Spleen (tissue), 11 donors: ENCODE results near the gene ZNF469. TPM values are rescaled to one million over a fixed set of nuclear protein-coding genes. Genes with fewer than 3 reads are reported as not detected.

Experiments
- DNase-seq: peaks from one replicate; pipeline ENCODE4 v3.0.0-alpha.2; 2020
- H3K27ac ChIP-seq, 8 donors: fragments of 200-600 bp; sonication (generic) in 7 of 8; 1 replicate in 4 of 8; 2 replicates in 4 of 8; pipeline versions ENCODE4 v1.5.0 to v1.8.0; 2016 to 2021; ENCODE audit warnings: inconsistent platforms in 4 of 8, mild to moderate bottlenecking in 4 of 8, moderate library complexity in 1 of 8
- H3K27me3 ChIP-seq, 7 donors: fragments of 200-600 bp; sonication (generic) in 6 of 7; replicated peaks in 1 of 7; 1 replicate in 4 of 7; 2 replicates in 3 of 7; pipeline versions ENCODE4 v1.5.0 to v1.8.0; 2016 to 2021; ENCODE audit warnings: inconsistent platforms in 3 of 7, mild to moderate bottlenecking in 1 of 7
- H3K36me3 ChIP-seq, 6 donors: fragments of 200-600 bp; sonication (generic) in 5 of 6; 1 replicate in 4 of 6; 2 replicates in 2 of 6; pipeline versions ENCODE4 v1.5.0 to v1.8.0; 2016 to 2021; ENCODE audit warnings: inconsistent platforms in 2 of 6
- H3K4me1 ChIP-seq, 6 donors: fragments of 200-600 bp; sonication (generic) in 5 of 6; 1 replicate in 3 of 6; 2 replicates in 3 of 6; pipeline versions ENCODE4 v1.5.0 to v1.8.0; 2016 to 2021; ENCODE audit warnings: inconsistent platforms in 3 of 6
- H3K4me3 ChIP-seq, 8 donors: fragments of 200-600 bp; sonication (generic) in 7 of 8; 1 replicate in 4 of 8; 2 replicates in 4 of 8; pipeline versions ENCODE4 v1.5.0 to v1.8.0; 2016 to 2021; ENCODE audit warnings: inconsistent platforms in 4 of 8, mild to moderate bottlenecking in 4 of 8, moderate library complexity in 2 of 8
- H3K9me3 ChIP-seq, 8 donors: fragments of 200-600 bp; sonication (generic) in 7 of 8; 1 replicate in 4 of 8; 2 replicates in 4 of 8; pipeline versions ENCODE4 v1.5.0 to v1.8.0; 2016 to 2021; ENCODE audit warnings: inconsistent platforms in 4 of 8
- CTCF ChIP-seq, 11 experiments: fragments of 200-600 bp in 7 of 11; fragments of 450-650 bp in 4 of 11; sonication (generic) in 4 of 11; IDR thresholded peaks in 8 of 11; conservative IDR thresholded peaks in 3 of 11; 1 replicate in 7 of 11; 2 replicates in 4 of 11; pipeline versions ENCODE4 v1.4.0 to v1.8.0; 2016 to 2021; ENCODE audit warnings: antibody characterized with exemption in 11 of 11, inconsistent platforms in 4 of 11, mild to moderate bottlenecking in 1 of 11
- POLR2A ChIP-seq, 3 donors: fragments of 450-650 bp; IDR thresholded peaks; one replicate each; pipeline ENCODE4 v1.5.1; 2017; ENCODE audit warnings: antibody characterized with exemption in 3 of 3, mild to moderate bottlenecking in 1 of 3
- POLR2AphosphoS5 ChIP-seq, 3 donors: sonication (generic); formaldehyde crosslinking; IDR thresholded peaks; one replicate each; pipeline ENCODE4 v1.5.1; 2017; ENCODE audit warnings: antibody characterized with exemption in 3 of 3
- WGBS, 5 donors: extraction: QIAGEN DNeasy Blood & Tissue Kit in 3 of 5; methylation state at CpG; one replicate each; pipeline versions ENCODE4 v1.1.5 to v1.1.7; 2013 to 2018; 5-methylcytosine and 5-hydroxymethylcytosine counted together
- intact Hi-C: fragments of 100-400 bp; cut with DNase I; formaldehyde crosslinking; loops from one replicate; pipeline ENCODE4 v1.15.0; 2023; ENCODE audit warnings: low total_unique reads
- polyA plus RNA-seq, 3 donors: library from polyadenylated mRNA; stranded (reverse); fragments of 200-250 nt; gene quantifications; one replicate each; pipeline ENCODE4 v1.2.1, GENCODE V29; 2013
- total RNA-seq, 7 donors: library from RNA; depleted of rRNA in 3 of 7; stranded (reverse); fragments of >200 nt in 3 of 7; fragmentation: NEBNext Ultra II Directional in 4 of 7; extraction: Animal tissue kit (Norgen Biotek cat#: 25700) in 4 of 7; gene quantifications; one replicate each; pipeline versions ENCODE4 v1.1.0 to v1.2.1, GENCODE V29; 2016 to 2021
- donor health status: healthy with polysubstance abuse.
- donor health status: DM: no; HTN: no; CAD: no; lungs with moderate emphysema.
- donor health status: DM: no; HTN: no; CAD: no.
- donor health status: Bipolar disorder and iron deficiency.
- donor health status: healthy.
- donor health status: DM: no; HTN: no; CAD: no.
- donor health status: DM: yes; HTN: yes; CAD: no.

Gene ZNF469
- total and polyA plus RNA-seq, 10 donors, result 0.27 to 8.0 (median 3.3) TPM

GRCh38 chr16:88398874-88399178, 16.1 kb downstream of the ZNF469 start:
- intact Hi-C loops, result no loop called here
- 75 to 91% (median 81%) methylated on average over 8 of the region's 8 CpGs for WGBS, 5 donors
- no peak overlapping the region for H3K27ac ChIP-seq
- H3K9me3 ChIP-seq, result no peaks in the 10 kb centered on the region
- H3K4me3 ChIP-seq, result no peak overlapping the region
- H3K27me3 ChIP-seq, result peaks cover 0 to 4% (median 0%) of the 10 kb centered on the region in 7 donors
- DNase-seq, result no peak
- no peaks in the 10 kb centered on the region for H3K36me3 ChIP-seq
- TF ChIP-seq POLR2A (IDR thresholded peaks at IDR 0.05), result no peak
- no peak for TF ChIP-seq CTCF (IDR thresholded peaks at IDR 0.05 in 8 of 11, conservative IDR thresholded peaks at IDR 0.05 in 3 of 11)
- no peaks in the 10 kb centered on the region for H3K4me1 ChIP-seq

- Histone ChIP-seq H3K36me3 (no peaks in the 10 kb centered on the region), H3K9me3 (no peaks in the 10 kb centered on the region), H3K27ac (no peak overlapping the region), H3K27me3 (peaks cover 0 to 4% (median 0%) of the 10 kb centered on the region in 7 donors), H3K4me3 (no peak overlapping the region), H3K4me1 (no peaks in the 10 kb centered on the region)
- TF ChIP-seq POLR2AphosphoS5 (IDR thresholded peaks at IDR 0.05) (no peak), POLR2A (IDR thresholded peaks at IDR 0.05) (no peak), CTCF (IDR thresholded peaks at IDR 0.05 in 8 of 11, conservative IDR thresholded peaks at IDR 0.05 in 3 of 11) (no peak)
- intact Hi-C loops, result no loop called here
- WGBS, 5 donors, result 77 to 98% (median 94%) methylated on average over 6 to 9 of the region's 9 CpGs; no CpG with 5 or more reads in 1 of the 5 donors
- no peak for DNase-seq
Measured at GRCh38 chr16:88400186-88400585, 17.4 kb downstream of the ZNF469 start.

- Histone ChIP-seq H3K27ac (no peak overlapping the region), H3K4me1 (no peaks in the 10 kb centered on the region), H3K4me3 (no peak overlapping the region), H3K36me3 (no peaks in the 10 kb centered on the region), H3K9me3 (no peaks in the 10 kb centered on the region), H3K27me3 (no peaks in the 10 kb centered on the region)
- WGBS, 5 donors, result 48 to 93% (median 79%) methylated on average over 3 of the region's 3 CpGs
- DNase-seq, result no peak
- TF ChIP-seq POLR2A (IDR thresholded peaks at IDR 0.05) (no peak), POLR2AphosphoS5 (IDR thresholded peaks at IDR 0.05) (no peak), CTCF (IDR thresholded peaks at IDR 0.05 in 8 of 11, conservative IDR thresholded peaks at IDR 0.05 in 3 of 11) (no peak)
- intact Hi-C loops, result no loop called here
Measured at GRCh38 chr16:88401604-88402246, 19.0 kb downstream of the ZNF469 start.

- 75 to 83% (median 79%) methylated on average over 16 to 24 of the region's 24 CpGs for WGBS, 5 donors
- no peak for TF ChIP-seq POLR2AphosphoS5 (IDR thresholded peaks at IDR 0.05)
- no peak for TF ChIP-seq POLR2A (IDR thresholded peaks at IDR 0.05)
- TF ChIP-seq CTCF (IDR thresholded peaks at IDR 0.05 in 8 of 11, conservative IDR thresholded peaks at IDR 0.05 in 3 of 11), result no peak
- Histone ChIP-seq H3K36me3 (no peaks in the 10 kb centered on the region), H3K27me3 (no peaks in the 10 kb centered on the region), H3K27ac (no peak overlapping the region), H3K9me3 (no peaks in the 10 kb centered on the region), H3K4me1 (peaks cover 0 to 6% (median 1%) of the 10 kb centered on the region in 6 donors), H3K4me3 (no peak overlapping the region)
- intact Hi-C loops, result no loop called here
- DNase-seq, result no peak
Measured at GRCh38 chr16:88402551-88403240, 19.9 kb downstream of the ZNF469 start.
